HG03460 (cell line): ENCODE results near the gene TBC1D5.
A peak's percentile ranks its signal among the peaks of the same experiment; 100 is the strongest.
"Not testable (repeated sequence)": the region's sequence is repeated elsewhere in the genome, so short reads cannot be mapped to it uniquely, and the experiment has no call there.

Experiments used
- ATAC-seq: cut with Tn5 transposase; IDR thresholded peaks from one replicate; pipeline ENCODE4 v1.9.1; 2021; ENCODE audit not compliant: unreplicated experiment

Gene TBC1D5

GRCh38 chr3:17551895-17552294 lies 190.5 kb downstream of the TBC1D5 start:
- ATAC-seq: no peak

GRCh38 chr3:17551333-17551732 lies 191.1 kb downstream of the TBC1D5 start:
- no peak for ATAC-seq

- no peak for ATAC-seq
Measured at GRCh38 chr3:17550624-17551023, 191.8 kb downstream of the TBC1D5 start.

GRCh38 chr3:17546500-17547255 lies 195.8 kb downstream of the TBC1D5 start:
- no peak for ATAC-seq

GRCh38 chr3:17544632-17545031 lies 197.8 kb downstream of the TBC1D5 start:
- no peak for ATAC-seq

- ATAC-seq: no peak
Measured at GRCh38 chr3:17542591-17542990, 199.8 kb downstream of the TBC1D5 start.

GRCh38 chr3:17539436-17539835 lies 203.0 kb downstream of the TBC1D5 start:
- ATAC-seq: no peak

- no peak for ATAC-seq
Measured at GRCh38 chr3:17535274-17535673, 207.2 kb downstream of the TBC1D5 start.

GRCh38 chr3:17532446-17532845 lies 210.0 kb downstream of the TBC1D5 start:
- ATAC-seq: not testable (repeated sequence)

- no peak for ATAC-seq
Measured at GRCh38 chr3:17529677-17530076, 212.8 kb downstream of the TBC1D5 start.

GRCh38 chr3:17518189-17519059 lies 224.0 kb downstream of the TBC1D5 start:
- no peak for ATAC-seq

GRCh38 chr3:17515445-17516234 lies 226.8 kb downstream of the TBC1D5 start:
- no peak for ATAC-seq

- peak; percentile 49 for ATAC-seq
Measured at GRCh38 chr3:17514597-17514996, 227.8 kb downstream of the TBC1D5 start.

- ATAC-seq: no peak
Measured at GRCh38 chr3:17510265-17510664, 232.2 kb downstream of the TBC1D5 start.

GRCh38 chr3:17508180-17508752 lies 234.2 kb downstream of the TBC1D5 start:
- no peak for ATAC-seq

- ATAC-seq: no peak
Measured at GRCh38 chr3:17507480-17507879, 235.0 kb downstream of the TBC1D5 start.

GRCh38 chr3:17505856-17506255 lies 236.6 kb downstream of the TBC1D5 start:
- ATAC-seq: no peak

GRCh38 chr3:17501745-17502144 lies 240.7 kb downstream of the TBC1D5 start:
- ATAC-seq: no peak

GRCh38 chr3:17500618-17501017 lies 241.8 kb downstream of the TBC1D5 start:
- no peak for ATAC-seq

- no peak for ATAC-seq
Measured at GRCh38 chr3:17494117-17494809, 248.2 kb downstream of the TBC1D5 start.
